ENCODE results near the gene NGFR.
"Not testable (repeated sequence)": the region's sequence is repeated elsewhere in the genome, so short reads cannot be mapped to it uniquely, and the experiment has no call there.

Gene NGFR

GRCh38 chr17:49545007-49545660 lies 50.0 kb downstream of the NGFR start:
- no peak overlapping the region for H3K27ac ChIP-seq (ENCODE audit: low read depth, low read length)
- H3K4me1 ChIP-seq (ENCODE audit: insufficient read depth, low read length): no peaks in the 10 kb centered on the region
- no peaks in the 10 kb centered on the region for H3K9me3 ChIP-seq (ENCODE audit: low read length)
- H3K9ac ChIP-seq (ENCODE audit: low read length): no peak overlapping the region
- peaks cover 0 to 11% of the 10 kb centered on the region in 2 donors for H3K27me3 ChIP-seq (ENCODE audit: control insufficient read depth in 1 of 2, insufficient read depth in 2 of 2, low read length in 2 of 2)
- H3K36me3 ChIP-seq (ENCODE audit: insufficient read depth, low read length): no peaks in the 10 kb centered on the region
- no peak overlapping the region for H3K4me3 ChIP-seq (ENCODE audit: low read depth in 1 of 2, low read length in 2 of 2)

GRCh38 chr17:49545806-49546545 lies 50.9 kb downstream of the NGFR start:
- H3K27me3 ChIP-seq (ENCODE audit: control insufficient read depth in 1 of 2, insufficient read depth in 2 of 2, low read length in 2 of 2): peaks cover 0 to 11% of the 10 kb centered on the region in 2 donors
- H3K9ac ChIP-seq (ENCODE audit: low read length): no peak overlapping the region
- H3K4me1 ChIP-seq (ENCODE audit: insufficient read depth, low read length): no peaks in the 10 kb centered on the region
- no peaks in the 10 kb centered on the region for H3K36me3 ChIP-seq (ENCODE audit: insufficient read depth, low read length)
- no peak overlapping the region for H3K27ac ChIP-seq (ENCODE audit: low read depth, low read length)
- no peaks in the 10 kb centered on the region for H3K9me3 ChIP-seq (ENCODE audit: low read length)
- no peak overlapping the region for H3K4me3 ChIP-seq (ENCODE audit: low read depth in 1 of 2, low read length in 2 of 2)

- no peaks in the 10 kb centered on the region for H3K4me1 ChIP-seq (ENCODE audit: insufficient read depth, low read length)
- H3K9ac ChIP-seq (ENCODE audit: low read length): no peak overlapping the region
- no peak overlapping the region for H3K27ac ChIP-seq (ENCODE audit: low read depth, low read length)
- H3K36me3 ChIP-seq (ENCODE audit: insufficient read depth, low read length): no peaks in the 10 kb centered on the region
- no peaks in the 10 kb centered on the region for H3K9me3 ChIP-seq (ENCODE audit: low read length)
- H3K27me3 ChIP-seq (ENCODE audit: control insufficient read depth in 1 of 2, insufficient read depth in 2 of 2, low read length in 2 of 2): peaks cover 0 to 11% of the 10 kb centered on the region in 2 donors
- H3K4me3 ChIP-seq (ENCODE audit: low read depth in 1 of 2, low read length in 2 of 2): no peak overlapping the region
Measured at GRCh38 chr17:49546546-49547535, 51.7 kb downstream of the NGFR start.

GRCh38 chr17:49547566-49547965 lies 52.5 kb downstream of the NGFR start:
- no peak overlapping the region for H3K27ac ChIP-seq (ENCODE audit: low read depth, low read length)
- no peaks in the 10 kb centered on the region for H3K36me3 ChIP-seq (ENCODE audit: insufficient read depth, low read length)
- no peak overlapping the region for H3K9ac ChIP-seq (ENCODE audit: low read length)

GRCh38 chr17:49548051-49548505 lies 53.0 kb downstream of the NGFR start:
- H3K4me1 ChIP-seq (ENCODE audit: insufficient read depth, low read length): no peaks in the 10 kb centered on the region
- no peaks in the 10 kb centered on the region for H3K36me3 ChIP-seq (ENCODE audit: insufficient read depth, low read length)
- H3K9ac ChIP-seq (ENCODE audit: low read length): no peak overlapping the region
- H3K27ac ChIP-seq (ENCODE audit: low read depth, low read length): no peak overlapping the region
- H3K4me3 ChIP-seq (ENCODE audit: low read depth in 1 of 2, low read length in 2 of 2): no peak overlapping the region
- peaks cover 0 to 11% of the 10 kb centered on the region in 2 donors for H3K27me3 ChIP-seq (ENCODE audit: control insufficient read depth in 1 of 2, insufficient read depth in 2 of 2, low read length in 2 of 2)
- H3K9me3 ChIP-seq (ENCODE audit: low read length): no peaks in the 10 kb centered on the region

More at GRCh38 chr17:49547566-49547965, 52.5 kb downstream of the NGFR start:
- Histone ChIP-seq H3K4me1 (ENCODE audit: insufficient read depth, low read length) (no peaks in the 10 kb centered on the region), H3K27me3 (ENCODE audit: control insufficient read depth in 1 of 2, insufficient read depth in 2 of 2, low read length in 2 of 2) (peaks cover 0 to 11% of the 10 kb centered on the region in 2 donors), H3K4me3 (ENCODE audit: low read depth in 1 of 2, low read length in 2 of 2) (no peak overlapping the region), H3K9me3 (ENCODE audit: low read length) (no peaks in the 10 kb centered on the region)

- Histone ChIP-seq H3K9ac (ENCODE audit: low read length) (no peak overlapping the region), H3K36me3 (ENCODE audit: insufficient read depth, low read length) (no peaks in the 10 kb centered on the region), H3K4me3 (ENCODE audit: low read depth in 1 of 2, low read length in 2 of 2) (no peak overlapping the region), H3K27ac (ENCODE audit: low read depth, low read length) (no peak overlapping the region), H3K27me3 (ENCODE audit: control insufficient read depth in 1 of 2, insufficient read depth in 2 of 2, low read length in 2 of 2) (peaks cover 0 to 11% of the 10 kb centered on the region in 2 donors), H3K9me3 (ENCODE audit: low read length) (no peaks in the 10 kb centered on the region), H3K4me1 (ENCODE audit: insufficient read depth, low read length) (no peaks in the 10 kb centered on the region)
Measured at GRCh38 chr17:49548506-49549310, 53.6 kb downstream of the NGFR start.

- no peak overlapping the region for H3K4me3 ChIP-seq (ENCODE audit: low read depth in 1 of 2, low read length in 2 of 2)
- no peak overlapping the region for H3K27ac ChIP-seq (ENCODE audit: low read depth, low read length)
- no peaks in the 10 kb centered on the region for H3K4me1 ChIP-seq (ENCODE audit: insufficient read depth, low read length)
- peaks cover 0 to 11% of the 10 kb centered on the region in 2 donors for H3K27me3 ChIP-seq (ENCODE audit: control insufficient read depth in 1 of 2, insufficient read depth in 2 of 2, low read length in 2 of 2)
- no peaks in the 10 kb centered on the region for H3K36me3 ChIP-seq (ENCODE audit: insufficient read depth, low read length)
- H3K9ac ChIP-seq (ENCODE audit: low read length): no peak overlapping the region
- no peaks in the 10 kb centered on the region for H3K9me3 ChIP-seq (ENCODE audit: low read length)
Measured at GRCh38 chr17:49549311-49549605, 54.2 kb downstream of the NGFR start.

- no peak overlapping the region for H3K9ac ChIP-seq (ENCODE audit: low read length)
- no peaks in the 10 kb centered on the region for H3K36me3 ChIP-seq (ENCODE audit: insufficient read depth, low read length)
- H3K4me3 ChIP-seq (ENCODE audit: low read depth in 1 of 2, low read length in 2 of 2): no peak overlapping the region
- no peak overlapping the region for H3K27ac ChIP-seq (ENCODE audit: low read depth, low read length)
- H3K4me1 ChIP-seq (ENCODE audit: insufficient read depth, low read length): no peaks in the 10 kb centered on the region
- peaks cover 0 to 11% of the 10 kb centered on the region in 2 donors for H3K27me3 ChIP-seq (ENCODE audit: control insufficient read depth in 1 of 2, insufficient read depth in 2 of 2, low read length in 2 of 2)
- no peaks in the 10 kb centered on the region for H3K9me3 ChIP-seq (ENCODE audit: low read length)
Measured at GRCh38 chr17:49549691-49550678, 54.9 kb downstream of the NGFR start.

GRCh38 chr17:49550764-49551163 lies 55.7 kb downstream of the NGFR start:
- H3K9me3 ChIP-seq (ENCODE audit: low read length); H3K4me1 ChIP-seq (ENCODE audit: insufficient read depth, low read length); H3K9ac ChIP-seq (ENCODE audit: low read length); H3K4me3 ChIP-seq (ENCODE audit: low read depth in 1 of 2, low read length in 2 of 2); H3K36me3 ChIP-seq (ENCODE audit: insufficient read depth, low read length); H3K27ac ChIP-seq (ENCODE audit: low read depth, low read length): not testable (repeated sequence)
- peaks cover 0 to 11% of the 10 kb centered on the region in 2 donors for H3K27me3 ChIP-seq (ENCODE audit: control insufficient read depth in 1 of 2, insufficient read depth in 2 of 2, low read length in 2 of 2)
